Effector memory CD4-positive, alpha-beta T cell (primary cell): ENCODE results near the gene DPT.

Source experiments
- DNase-seq, 3 donors: peaks; one replicate each; pipeline ENCODE4 v3.0.0-alpha.2; 2020
- H3K27ac ChIP-seq: 2 replicates; pipeline ENCODE4 v1.7.0; 2013; ENCODE audit warnings: mild to moderate bottlenecking, low read length, moderate library complexity; ENCODE audit not compliant: insufficient read depth, poor library complexity, severe bottlenecking
- H3K27me3 ChIP-seq: replicated peaks from 2 replicates; pipeline ENCODE4 v1.7.0; 2013; ENCODE audit warnings: mild to moderate bottlenecking, low read length; ENCODE audit not compliant: insufficient read depth, control insufficient read depth, poor library complexity, severe bottlenecking
- H3K36me3 ChIP-seq: 2 replicates; pipeline ENCODE4 v1.7.0; 2013; ENCODE audit warnings: mild to moderate bottlenecking, low read length, moderate library complexity; ENCODE audit not compliant: control insufficient read depth, insufficient read depth
- H3K4me1 ChIP-seq: 2 replicates; pipeline ENCODE4 v1.7.0; 2013; ENCODE audit warnings: low read length, mild to moderate bottlenecking; ENCODE audit not compliant: control insufficient read depth, insufficient read depth, poor library complexity, severe bottlenecking
- H3K4me3 ChIP-seq: 2 replicates; pipeline ENCODE4 v1.7.0; 2013; ENCODE audit warnings: low read length, low read depth, mild to moderate bottlenecking; ENCODE audit not compliant: insufficient read depth, poor library complexity, severe bottlenecking
- H3K9me3 ChIP-seq: 2 replicates; pipeline ENCODE4 v1.7.0; 2013; ENCODE audit warnings: mild to moderate bottlenecking, low read length, moderate library complexity; ENCODE audit not compliant: control insufficient read depth

DPT gene

GRCh38 chr1:168726281-168726680 is 2.7 kb downstream of the DPT start:
- Histone ChIP-seq H3K27me3 (no peaks in the 10 kb centered on the region), H3K36me3 (no peaks in the 10 kb centered on the region), H3K4me3 (no peak overlapping the region), H3K27ac (no peak overlapping the region), H3K9me3 (no peaks in the 10 kb centered on the region), H3K4me1 (no peaks in the 10 kb centered on the region)
- DNase-seq: no peak

- Histone ChIP-seq H3K9me3 (no peaks in the 10 kb centered on the region), H3K27ac (no peak overlapping the region), H3K27me3 (no peaks in the 10 kb centered on the region), H3K4me1 (no peaks in the 10 kb centered on the region), H3K4me3 (no peak overlapping the region), H3K36me3 (no peaks in the 10 kb centered on the region)
- no peak for DNase-seq
Measured at GRCh38 chr1:168725831-168726230, 3.2 kb downstream of the DPT start.

- H3K4me3 ChIP-seq: no peak overlapping the region
- H3K27ac ChIP-seq: no peak overlapping the region
- H3K9me3 ChIP-seq: no peaks in the 10 kb centered on the region
- DNase-seq: no peak
- no peaks in the 10 kb centered on the region for H3K4me1 ChIP-seq
- no peaks in the 10 kb centered on the region for H3K27me3 ChIP-seq
- no peaks in the 10 kb centered on the region for H3K36me3 ChIP-seq
Measured at GRCh38 chr1:168725060-168725459, 3.9 kb downstream of the DPT start.

- H3K27me3 ChIP-seq: no peaks in the 10 kb centered on the region
- no peaks in the 10 kb centered on the region for H3K9me3 ChIP-seq
- no peak overlapping the region for H3K27ac ChIP-seq
- no peak for DNase-seq
- H3K4me1 ChIP-seq: no peaks in the 10 kb centered on the region
- H3K4me3 ChIP-seq: no peak overlapping the region
- no peaks in the 10 kb centered on the region for H3K36me3 ChIP-seq
Measured at GRCh38 chr1:168723000-168723399, 6.0 kb downstream of the DPT start.

GRCh38 chr1:168720839-168721238 is 8.2 kb downstream of the DPT start:
- Histone ChIP-seq H3K4me1 (no peaks in the 10 kb centered on the region), H3K4me3 (no peak overlapping the region), H3K27me3 (no peaks in the 10 kb centered on the region)

GRCh38 chr1:168719306-168720111 is 9.5 kb downstream of the DPT start:
- Histone ChIP-seq H3K9me3 (no peaks in the 10 kb centered on the region), H3K4me3 (no peak overlapping the region), H3K27me3 (no peaks in the 10 kb centered on the region), H3K4me1 (no peaks in the 10 kb centered on the region), H3K36me3 (no peaks in the 10 kb centered on the region), H3K27ac (no peak overlapping the region)
- DNase-seq: no peak

More at GRCh38 chr1:168720839-168721238, 8.2 kb downstream of the DPT start:
- no peaks in the 10 kb centered on the region for H3K9me3 ChIP-seq
- no peak overlapping the region for H3K27ac ChIP-seq
- no peak for DNase-seq
- no peaks in the 10 kb centered on the region for H3K36me3 ChIP-seq

GRCh38 chr1:168717906-168718891 is 10.8 kb downstream of the DPT start:
- no peaks in the 10 kb centered on the region for H3K9me3 ChIP-seq
- H3K4me3 ChIP-seq: no peak overlapping the region
- no peak overlapping the region for H3K27ac ChIP-seq
- no peak for DNase-seq
- no peaks in the 10 kb centered on the region for H3K36me3 ChIP-seq
- no peaks in the 10 kb centered on the region for H3K27me3 ChIP-seq
- no peaks in the 10 kb centered on the region for H3K4me1 ChIP-seq

GRCh38 chr1:168714012-168714411 is 15.0 kb downstream of the DPT start:
- no peak for DNase-seq
- no peak overlapping the region for H3K27ac ChIP-seq
- H3K9me3 ChIP-seq: no peaks in the 10 kb centered on the region

GRCh38 chr1:168709405-168710363 is 19.3 kb downstream of the DPT start:
- H3K4me3 ChIP-seq: no peak overlapping the region
- DNase-seq: no peak
- H3K4me1 ChIP-seq: no peaks in the 10 kb centered on the region
- H3K27ac ChIP-seq: no peak overlapping the region
- no peaks in the 10 kb centered on the region for H3K27me3 ChIP-seq
- H3K36me3 ChIP-seq: no peaks in the 10 kb centered on the region
- no peaks in the 10 kb centered on the region for H3K9me3 ChIP-seq

More at GRCh38 chr1:168714012-168714411, 15.0 kb downstream of the DPT start:
- Histone ChIP-seq H3K27me3 (no peaks in the 10 kb centered on the region), H3K36me3 (no peaks in the 10 kb centered on the region), H3K4me1 (no peaks in the 10 kb centered on the region), H3K4me3 (no peak overlapping the region)
